Superior temporal gyrus (tissue), 1 donor: ENCODE results near the gene RNF114.
"Not testable (repeated sequence)": the region's sequence is repeated elsewhere in the genome, so short reads cannot be mapped to it uniquely, and the experiment has no call there.

Experiments
- DNase-seq: peaks from one replicate; pipeline ENCODE4 v3.0.0-alpha.2; 2016; ENCODE audit errors: extremely low spot score

Gene RNF114

GRCh38 chr20:49985617-49986016 lies 49.4 kb downstream of the RNF114 start:
- no peak for DNase-seq

DNA sequence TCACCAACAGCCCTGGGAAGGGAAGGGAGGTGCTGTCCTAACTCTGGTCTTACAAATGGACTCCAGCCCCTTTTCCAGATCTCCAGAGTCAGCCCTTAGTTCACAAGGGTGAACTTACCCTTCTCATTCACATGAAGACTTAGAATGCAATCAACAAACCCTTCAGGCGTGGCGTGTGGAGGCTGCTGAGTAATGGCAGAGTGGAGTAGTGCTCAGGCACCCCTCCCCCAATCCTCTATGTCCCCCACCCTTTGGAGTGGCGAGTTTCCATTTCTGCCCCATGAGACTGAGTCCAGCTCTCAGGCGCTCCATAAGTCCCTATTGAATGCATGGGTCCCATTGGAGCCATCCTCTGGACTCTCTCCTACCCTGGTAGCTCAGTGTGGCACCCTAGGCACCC lies 49.9 kb downstream of the RNF114 start:
- DNase-seq: no peak

- no peak for DNase-seq
These were observed 51.0 kb downstream of the RNF114 start for GRCh38 chr20:49987015-49987867.

- no peak for DNase-seq
These were observed 51.9 kb downstream of the RNF114 start for GRCh38 chr20:49987868-49988690.

GRCh38 chr20:49989234-49990065 lies 53.3 kb downstream of the RNF114 start:
- no peak for DNase-seq

GRCh38 chr20:49990271-49990720 lies 54.1 kb downstream of the RNF114 start:
- DNase-seq: no peak

DNA sequence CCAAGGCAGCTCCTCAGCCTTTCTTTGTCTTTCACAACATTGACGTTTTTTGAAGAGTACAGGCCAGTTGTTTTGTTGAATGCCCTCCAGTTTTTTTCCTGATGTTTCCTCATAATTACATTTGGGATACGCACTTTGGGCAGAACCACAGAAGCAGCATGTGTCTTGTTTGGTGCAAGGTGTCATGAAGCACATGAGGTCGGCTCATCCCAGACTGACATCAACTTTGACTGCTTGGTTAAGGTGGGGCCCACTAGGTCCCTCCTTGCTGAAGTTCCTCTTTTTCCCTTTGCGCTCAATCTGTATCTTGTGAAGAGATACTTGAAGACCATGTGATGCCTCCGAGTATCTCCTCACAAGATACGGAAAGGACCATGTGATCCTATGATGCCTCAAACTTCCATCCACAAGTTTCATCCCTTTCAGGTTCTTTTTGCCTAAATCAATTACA lies 57.1 kb downstream of the RNF114 start:
- DNase-seq: no peak

GRCh38 chr20:49995586-49995985 lies 59.4 kb downstream of the RNF114 start:
- no peak for DNase-seq

DNA sequence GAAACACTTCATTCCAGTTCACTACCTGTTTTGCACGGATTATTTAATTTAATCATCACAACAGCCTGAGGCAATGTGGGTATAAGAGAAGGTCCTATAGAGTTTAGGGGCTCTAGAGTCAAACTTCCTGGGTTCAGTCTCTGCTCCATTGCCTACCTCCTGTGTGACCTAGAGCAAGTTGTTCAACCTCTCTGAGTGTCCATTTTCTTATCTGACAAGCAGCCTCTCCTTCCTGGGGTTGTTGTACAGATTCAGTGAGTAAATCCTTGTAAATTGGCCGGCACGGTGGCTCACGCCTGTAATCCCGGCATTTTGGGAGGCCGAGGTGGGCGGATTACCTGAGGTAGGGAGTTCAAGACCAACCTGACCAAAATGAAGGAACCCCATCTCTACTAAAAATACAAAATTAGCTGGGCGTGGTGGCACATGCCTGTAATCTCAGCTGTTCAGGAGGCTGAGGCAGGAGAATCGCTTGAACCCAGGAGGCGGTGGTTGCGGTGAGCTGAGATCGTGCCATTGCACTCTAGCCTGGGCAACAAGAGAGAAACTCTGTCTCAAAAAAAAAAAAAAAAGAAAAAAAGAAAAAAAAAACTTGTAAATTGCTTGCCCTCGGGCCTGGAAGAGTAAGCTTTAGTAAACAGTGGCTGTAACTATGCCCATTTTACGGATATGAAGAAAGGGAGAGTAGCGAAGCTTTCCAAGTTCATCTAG lies 62.4 kb downstream of the RNF114 start:
- not testable (repeated sequence) for DNase-seq

- DNase-seq: no peak
These were observed 63.1 kb downstream of the RNF114 start for GRCh38 chr20:49999329-49999728.

DNA sequence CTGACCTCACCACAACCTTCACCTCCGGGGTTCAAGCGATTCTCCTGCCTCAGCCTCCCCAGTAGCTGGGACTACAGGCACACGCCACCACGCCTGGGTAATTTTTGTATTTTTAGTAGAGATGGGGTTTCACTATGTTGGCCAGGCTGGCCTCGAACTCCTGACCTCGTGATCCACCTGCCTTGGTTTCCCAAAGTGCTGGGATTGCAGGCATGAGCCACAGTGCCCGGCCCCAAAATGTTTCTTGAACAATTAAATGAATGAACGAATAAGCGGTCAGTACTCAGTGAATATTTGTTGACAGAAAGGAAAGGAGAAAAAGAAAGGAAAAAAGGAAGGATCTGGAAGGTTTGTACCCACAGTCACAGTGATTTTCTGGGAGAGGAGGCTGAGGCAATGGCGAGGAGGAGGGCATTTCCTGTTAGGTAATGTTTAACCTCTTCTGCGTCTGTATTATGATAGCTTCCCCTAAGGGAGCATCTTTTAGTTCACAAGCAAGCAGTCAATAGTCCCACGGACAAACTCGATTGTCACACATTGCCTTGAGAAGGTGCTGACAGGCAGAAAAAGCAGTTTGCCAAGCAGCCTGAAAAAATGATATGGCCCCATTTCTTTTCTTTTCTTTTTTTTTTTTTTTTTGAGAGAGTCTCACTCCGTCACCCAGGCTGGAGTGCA lies 64.5 kb downstream of the RNF114 start:
- not testable (repeated sequence) for DNase-seq

DNA sequence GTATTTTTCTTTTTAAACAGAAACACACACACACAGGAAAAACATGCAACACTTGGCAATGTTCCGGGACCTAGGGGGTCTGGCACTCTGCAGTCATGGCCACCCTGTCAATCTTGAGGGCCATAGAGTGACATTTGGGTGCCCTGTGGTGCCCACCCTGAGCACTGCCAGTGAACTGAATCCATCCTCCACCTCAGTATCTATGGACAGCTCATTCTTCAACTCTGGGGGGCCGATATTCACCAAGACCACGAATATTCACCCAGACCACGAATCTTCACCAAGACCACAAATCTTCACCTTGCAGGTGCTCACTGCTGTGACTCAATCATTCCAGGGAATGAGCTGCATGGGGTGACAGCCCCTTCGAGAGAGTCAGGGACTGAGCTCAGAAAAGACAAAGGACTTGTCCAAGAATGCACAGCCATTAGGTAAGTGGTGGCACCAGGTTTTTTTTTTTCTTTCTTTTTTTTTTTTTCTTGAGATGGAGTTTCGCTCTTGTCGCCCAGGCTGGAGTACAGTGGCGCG lies 65.7 kb downstream of the RNF114 start:
- no peak for DNase-seq

DNA sequence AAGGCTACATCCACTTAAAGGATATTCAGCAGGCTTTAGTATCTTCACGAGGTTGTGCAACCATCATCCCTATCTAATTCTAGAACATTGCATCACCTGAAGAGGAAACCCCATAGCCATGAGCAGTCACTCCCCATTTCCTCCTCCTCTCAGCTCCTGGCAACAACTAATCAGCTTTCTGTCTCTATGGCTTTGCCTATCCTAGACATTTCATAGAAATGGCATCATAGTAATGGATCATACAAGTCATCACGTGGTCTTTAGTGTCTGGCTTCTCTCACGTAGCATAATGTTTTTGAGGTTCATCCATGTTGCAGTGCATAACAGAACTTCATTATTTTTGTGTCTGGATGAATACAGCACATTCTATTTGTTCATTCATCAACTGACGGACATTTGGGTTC lies 67.1 kb downstream of the RNF114 start:
- DNase-seq: no peak
